HCT116 (cell line): Measurements from ENCODE around the gene NAB2. TPM values are rescaled to one million over a fixed set of nuclear protein-coding genes. Genes with fewer than 3 reads are reported as not detected.

Experiments
- ATAC-seq: fragments of 200-7000 bp; cut with Tn5 transposase; 2 replicates; pipeline ENCODE4 v1.9.1; 2020; ENCODE audit warnings: mild to moderate bottlenecking, moderate library complexity
- BruUV-seq: library from RNA; stranded (reverse); fragments of 400-500 nt; replicated peaks from 2 replicates; lab custom pipeline; 2021; lab: Mats Ljungman, UMichigan
- CTCF ChIA-PET: fragments of 300-600 bp; sonication (Branson Sonifier 250); formaldehyde crosslinking; loops from one replicate; lab custom pipeline; 2021; ENCODE audit warnings: antibody characterized with exemption; lab: Charles Lee
- POLR2A ChIA-PET: fragments of 300-600, 350-600 bp; sonication (Branson Sonifier 250); formaldehyde crosslinking; loops from one replicate; lab custom pipeline; 2021; ENCODE audit warnings: antibody characterized with exemption; lab: Charles Lee
- RAD21 ChIA-PET, 2 experiments: fragments of 300-600 bp; sonication (Branson Sonifier 250); formaldehyde crosslinking; loops; one replicate each; lab custom pipeline; 2023; ENCODE audit warnings: low total read pairs in 2 of 2; ENCODE audit not compliant: uncharacterized antibody in 2 of 2, unreplicated experiment in 2 of 2, low non-redundant PET in 1 of 2; lab: Charles Lee
- DNase-seq: peaks from one replicate; pipeline ENCODE4 v3.0.0-alpha.2; 2010; ENCODE audit warnings: low read depth, low spot score
- H2AFZ ChIP-seq: fragments of 200-600 bp; shearing (Covaris generic), sonication (generic); 2 replicates; pipeline ENCODE4 v1.6.1; 2017; ENCODE audit warnings: low read depth, mixed run types, mixed read lengths, antibody characterized with exemption, low read length; ENCODE audit not compliant: poor library complexity, severe bottlenecking
- H3K27ac ChIP-seq: 2 replicates; pipeline ENCODE4 v1.5.1; 2012; ENCODE audit warnings: low read depth, low read length
- H3K27me3 ChIP-seq: fragments of 200-600 bp; sonication (generic); 2 replicates; pipeline ENCODE4 v1.6.1; 2016; ENCODE audit warnings: mixed run types, low read length, mixed read lengths; ENCODE audit not compliant: insufficient read depth
- H3K36me3 ChIP-seq, 2 experiments: fragments of 200-500 bp in 1 of 2; fragments of 200-600 bp in 1 of 2; sonication (Bioruptor generic) in 1 of 2; sonication (generic) in 1 of 2; 2 replicates each; pipeline versions ENCODE4 v1.5.1 to v1.6.1; 2014 to 2016; ENCODE audit warnings: low read length in 2 of 2, inconsistent platforms in 1 of 2, mixed read lengths in 1 of 2, mixed run types in 1 of 2; ENCODE audit not compliant: insufficient read depth in 2 of 2, control insufficient read depth in 1 of 2
- H3K4me1 ChIP-seq, 2 experiments: fragments of 200-600 bp in 1 of 2; sonication (generic) in 1 of 2; 2 replicates each; pipeline versions ENCODE4 v1.5.1 to v1.6.1; 2012 to 2017; ENCODE audit warnings: low read length in 2 of 2, inconsistent platforms in 1 of 2, mild to moderate bottlenecking in 1 of 2, mixed read lengths in 1 of 2, mixed run types in 1 of 2, moderate library complexity in 1 of 2; ENCODE audit not compliant: insufficient read depth in 2 of 2, control insufficient read depth in 1 of 2
- H3K4me2 ChIP-seq: fragments of 200-600 bp; sonication (generic); 2 replicates; pipeline ENCODE4 v1.6.1; 2017; ENCODE audit warnings: mixed run types, low read length, mixed read lengths
- H3K4me3 ChIP-seq, 2 experiments: fragments of 200-600 bp in 1 of 2; sonication (generic) in 1 of 2; replicated peaks in 1 of 2; 2 replicates each; pipeline ENCODE4 v1.5.1; 2011 to 2016; ENCODE audit warnings: low read length in 2 of 2, control low read depth in 1 of 2, low read depth in 1 of 2, mild to moderate bottlenecking in 1 of 2, mixed read lengths in 1 of 2, mixed run types in 1 of 2
- H3K79me2 ChIP-seq: fragments of 200-600 bp; sonication (generic); 2 replicates; pipeline ENCODE4 v1.6.1; 2017; ENCODE audit warnings: mild to moderate bottlenecking, mixed run types, low read length, moderate library complexity, mixed read lengths; ENCODE audit not compliant: insufficient read depth
- H3K9ac ChIP-seq: fragments of 200-600 bp; sonication (generic); 2 replicates; pipeline ENCODE4 v1.6.1; 2016; ENCODE audit warnings: low read length, mixed read lengths
- H3K9me2 ChIP-seq: fragments of 200-600 bp; sonication (generic), shearing (Covaris generic); 2 replicates; pipeline ENCODE4 v1.6.1; 2017; ENCODE audit warnings: mixed run types, mild to moderate bottlenecking, moderate library complexity; ENCODE audit not compliant: insufficient read depth
- H3K9me3 ChIP-seq, 2 experiments: fragments of 200-500 bp in 1 of 2; fragments of 200-600 bp in 1 of 2; sonication (Bioruptor generic) in 1 of 2; sonication (generic) in 1 of 2; 2 replicates each; pipeline ENCODE4 v1.6.1; 2014 to 2017; ENCODE audit warnings: low read length in 2 of 2, mixed read lengths in 2 of 2, inconsistent platforms in 1 of 2, low read depth in 1 of 2, mild to moderate bottlenecking in 1 of 2, mixed run types in 1 of 2, moderate library complexity in 1 of 2; ENCODE audit not compliant: control insufficient read depth in 1 of 2, insufficient read depth in 1 of 2
- H4K20me1 ChIP-seq: fragments of 200-600 bp; sonication (generic), shearing (Covaris generic); 2 replicates; pipeline ENCODE4 v1.6.1; 2017; ENCODE audit warnings: mixed run types, mild to moderate bottlenecking, moderate library complexity; ENCODE audit not compliant: insufficient read depth
- CBX3 ChIP-seq: IDR thresholded peaks from 2 replicates; pipeline ENCODE4 v1.6.1; 2012; ENCODE audit warnings: low read depth
- EGR1 ChIP-seq: IDR thresholded peaks from 2 replicates; pipeline ENCODE4 v1.6.1; 2012; ENCODE audit warnings: low read depth
- ELF1 ChIP-seq: IDR thresholded peaks from 2 replicates; pipeline ENCODE4 v1.6.1; 2012; ENCODE audit warnings: low read depth, borderline replicate concordance
- EZH2 ChIP-seq: fragments of 200-600 bp; sonication (generic); IDR thresholded peaks from 2 replicates; pipeline ENCODE4 v1.6.1; 2017; ENCODE audit warnings: antibody characterized with exemption, mixed run types
- EZH2phosphoT487 ChIP-seq: fragments of 200-600 bp; IDR thresholded peaks from 2 replicates; pipeline ENCODE4 v1.6.1; 2018; ENCODE audit warnings: antibody characterized with exemption, borderline replicate concordance
- FOSL1 ChIP-seq: IDR thresholded peaks from 2 replicates; pipeline ENCODE4 v1.6.1; 2012; ENCODE audit warnings: low read depth
- JUND ChIP-seq: IDR thresholded peaks from 2 replicates; pipeline ENCODE4 v1.6.1; 2012
- POLR2A ChIP-seq: IDR thresholded peaks from 2 replicates; pipeline ENCODE4 v1.7.0; 2011; ENCODE audit warnings: borderline replicate concordance; ENCODE audit not compliant: insufficient read depth, insufficient read length; ENCODE audit errors: extremely low read depth
- RAD21 ChIP-seq: IDR thresholded peaks from 2 replicates; pipeline ENCODE4 v1.6.1; 2012; ENCODE audit warnings: low read depth, mild to moderate bottlenecking
- SIN3A ChIP-seq: IDR thresholded peaks from 2 replicates; pipeline ENCODE4 v1.6.1; 2012; ENCODE audit warnings: low read depth
- SP1 ChIP-seq: IDR thresholded peaks from 2 replicates; pipeline ENCODE4 v1.6.1; 2012; ENCODE audit warnings: low read depth
- SRF ChIP-seq: IDR thresholded peaks from 2 replicates; pipeline ENCODE4 v1.6.1; 2012; ENCODE audit warnings: low read depth
- TCF7L2 ChIP-seq: IDR thresholded peaks from 2 replicates; pipeline ENCODE4 v1.7.0; 2011; ENCODE audit warnings: borderline replicate concordance, inconsistent platforms; ENCODE audit not compliant: insufficient read depth, insufficient read length; ENCODE audit errors: extremely low read depth
- YY1 ChIP-seq: IDR thresholded peaks from 2 replicates; pipeline ENCODE4 v1.6.1; 2011; ENCODE audit warnings: low read length, low read depth, moderate library complexity, mild to moderate bottlenecking; ENCODE audit not compliant: insufficient replicate concordance; ENCODE audit errors: extremely low read depth
- ZNF274 ChIP-seq: fragments of 200-500 bp; sonication (Bioruptor generic); IDR thresholded peaks from 2 replicates; pipeline ENCODE4 v1.6.1; 2014; ENCODE audit warnings: mild to moderate bottlenecking, low read depth, low read length, inconsistent platforms
- intact Hi-C: fragments of 100-400 bp; cut with micrococcal nuclease; formaldehyde crosslinking; loops from 2 replicates; pipeline ENCODE4 v1.10.0; 2022
- total RNA-seq: library from RNA; stranded (reverse); gene quantifications from one replicate; pipeline ENCODE4 v1.2.1, GENCODE V29; 2021; ENCODE audit not compliant: unreplicated experiment
- TF ChIP-seq, protein P1 (sequence below): IDR thresholded peaks from 2 replicates; pipeline ENCODE4 v1.6.1; 2011; ENCODE audit warnings: mild to moderate bottlenecking, low read length, moderate library complexity; ENCODE audit not compliant: insufficient replicate concordance; ENCODE audit errors: extremely low read depth

The NAB2 gene
- total RNA-seq, 1 experiment from 2014 or later: 77.1 TPM

DNA sequence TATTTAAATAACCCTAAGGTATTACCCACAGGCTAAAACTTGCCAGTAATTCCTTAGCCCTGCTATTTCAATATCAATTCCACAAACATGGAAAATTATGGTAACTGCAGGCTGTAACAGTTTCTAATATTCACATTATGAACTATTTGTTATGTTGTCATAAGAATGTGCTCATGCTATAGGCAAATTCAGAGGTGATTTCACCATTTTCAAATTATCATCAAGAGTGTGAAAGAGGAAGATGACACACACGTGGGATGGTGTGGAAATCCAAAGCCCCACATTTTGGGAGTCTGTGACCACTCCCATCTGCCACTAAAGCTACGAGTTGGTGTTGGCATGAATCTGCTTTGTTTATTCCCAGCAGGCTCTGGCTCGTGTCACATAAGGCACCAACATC, 33.1 kb upstream of the NAB2 start:
- RAD21 ChIA-PET: no interaction called here
- POLR2A ChIA-PET: no interaction called here
- intact Hi-C loops: no loop called here

DNA sequence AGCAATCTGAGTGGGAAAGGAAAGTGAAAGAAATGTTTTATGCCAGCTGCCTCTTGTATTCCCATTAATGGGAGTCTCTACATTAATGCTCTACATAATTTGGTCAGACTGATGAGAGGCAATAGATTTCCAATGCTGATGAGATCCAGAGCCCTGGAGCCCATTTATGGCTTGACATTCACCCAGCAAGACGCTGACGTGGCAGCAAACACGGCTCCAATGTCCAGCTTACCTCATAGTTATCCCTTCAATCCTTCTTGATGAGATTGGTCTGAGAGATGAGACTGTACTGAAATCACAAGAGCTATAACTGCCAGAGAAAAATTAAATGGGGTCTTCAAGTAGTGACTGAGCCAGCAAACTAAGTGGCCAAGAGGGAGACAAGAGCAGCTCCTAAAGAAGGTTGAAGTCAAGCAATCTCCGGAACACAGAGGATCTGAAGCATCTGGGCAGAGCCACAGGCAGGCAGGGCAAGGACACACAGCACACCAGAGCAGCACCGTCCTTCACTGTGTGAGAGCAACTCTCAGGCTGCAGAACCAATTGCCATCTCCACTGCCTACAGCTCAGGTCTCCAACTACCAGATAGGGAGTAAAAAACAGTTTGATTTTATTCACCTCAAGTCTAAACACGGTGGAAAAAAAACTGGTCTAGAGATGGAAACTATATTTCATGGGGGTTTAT, 31.7 kb upstream of the NAB2 start:
- intact Hi-C loops: no loop called here
- Histone ChIP-seq H4K20me1 (no peaks in the 10 kb centered on the region), H3K4me2 (no peak overlapping the region), H3K9ac (no peak overlapping the region), H3K27ac (no peak overlapping the region), H3K4me1 (no peaks in the 10 kb centered on the region), H3K36me3 (peaks cover 18 to 32% of the 10 kb centered on the region in 2 experiments), H3K79me2 (no peaks in the 10 kb centered on the region), H3K9me2 (no peaks in the 10 kb centered on the region), H3K4me3 (no peak overlapping the region), H3K27me3 (no peaks in the 10 kb centered on the region), H3K9me3 (no peaks in the 10 kb centered on the region), H2AFZ (no peak overlapping the region)
- ChIA-PET RAD21 (no interaction called here), CTCF (interaction anchor here (0.7 kb wide), 1 partner anchor 67 kb away, joined by 3 read pairs; no protein-coding TSS in a partner anchor), POLR2A (no interaction called here)
- TF ChIP-seq ELF1 (no peak), EZH2phosphoT487 (no peak), EGR1 (no peak), FOSL1 (no peak), TCF7L2 (no peak), CBX3 (no peak), SRF (no peak), JUND (no peak), EZH2 (no peak), POLR2A (no peak), YY1 (no peak), SP1 (no peak), RAD21 (no peak)
- TF ChIP-seq, protein P1, sequence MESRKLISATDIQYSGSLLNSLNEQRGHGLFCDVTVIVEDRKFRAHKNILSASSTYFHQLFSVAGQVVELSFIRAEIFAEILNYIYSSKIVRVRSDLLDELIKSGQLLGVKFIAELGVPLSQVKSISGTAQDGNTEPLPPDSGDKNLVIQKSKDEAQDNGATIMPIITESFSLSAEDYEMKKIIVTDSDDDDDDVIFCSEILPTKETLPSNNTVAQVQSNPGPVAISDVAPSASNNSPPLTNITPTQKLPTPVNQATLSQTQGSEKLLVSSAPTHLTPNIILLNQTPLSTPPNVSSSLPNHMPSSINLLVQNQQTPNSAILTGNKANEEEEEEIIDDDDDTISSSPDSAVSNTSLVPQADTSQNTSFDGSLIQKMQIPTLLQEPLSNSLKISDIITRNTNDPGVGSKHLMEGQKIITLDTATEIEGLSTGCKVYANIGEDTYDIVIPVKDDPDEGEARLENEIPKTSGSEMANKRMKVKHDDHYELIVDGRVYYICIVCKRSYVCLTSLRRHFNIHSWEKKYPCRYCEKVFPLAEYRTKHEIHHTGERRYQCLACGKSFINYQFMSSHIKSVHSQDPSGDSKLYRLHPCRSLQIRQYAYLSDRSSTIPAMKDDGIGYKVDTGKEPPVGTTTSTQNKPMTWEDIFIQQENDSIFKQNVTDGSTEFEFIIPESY: no peak
- no peak for ATAC-seq
- BruUV-seq: no TSS peak
- no peak for DNase-seq

More for the DNA sequence above, 33.1 kb upstream of the NAB2 start:
- Histone ChIP-seq H3K9me2 (no peaks in the 10 kb centered on the region), H3K4me3 (no peak overlapping the region), H3K27me3 (no peaks in the 10 kb centered on the region), H3K79me2 (no peaks in the 10 kb centered on the region), H3K4me2 (no peak overlapping the region), H3K27ac (no peak overlapping the region), H3K9me3 (no peaks in the 10 kb centered on the region), H3K36me3 (peaks cover 18 to 31% of the 10 kb centered on the region in 2 experiments), H3K4me1 (no peaks in the 10 kb centered on the region), H4K20me1 (no peaks in the 10 kb centered on the region), H3K9ac (no peak overlapping the region), H2AFZ (no peak overlapping the region)
- no peak for TF ChIP-seq JUND
- TF ChIP-seq SRF: no peak
- TF ChIP-seq ZNF274: no peak
- TF ChIP-seq, protein P1: no peak
- TF ChIP-seq SIN3A: no peak
- no peak for TF ChIP-seq EZH2phosphoT487
- CTCF ChIA-PET: interaction anchor here (1.3 kb wide), 1 partner anchor 14 kb away, joined by 3 read pairs; no protein-coding TSS in a partner anchor
- no peak for DNase-seq
- ATAC-seq: no peak
- BruUV-seq: no TSS peak
